ENCODE data around the gene TCP1.
"Not testable (repeated sequence)": the region's sequence is repeated elsewhere in the genome, so short reads cannot be mapped to it uniquely, and the experiment has no call there.

TCP1 gene

GRCh38 chr6:159816775-159817174 lies 27.4 kb upstream of the TCP1 start:
- DNase-seq (ENCODE audit: low spot score): not testable (repeated sequence)

GRCh38 chr6:159815410-159815809 lies 26.0 kb upstream of the TCP1 start:
- DNase-seq (ENCODE audit: low spot score): no peak

- DNase-seq (ENCODE audit: low spot score): no peak
Observed at GRCh38 chr6:159813781-159814180, 24.4 kb upstream of the TCP1 start.

GRCh38 chr6:159809149-159809548 lies 19.7 kb upstream of the TCP1 start:
- no peak for DNase-seq (ENCODE audit: low spot score)

- no peak for DNase-seq (ENCODE audit: low spot score)
Observed at GRCh38 chr6:159808647-159809046, 19.2 kb upstream of the TCP1 start.

- DNase-seq (ENCODE audit: low spot score): no peak
Observed at GRCh38 chr6:159807150-159807858, 17.9 kb upstream of the TCP1 start.

GRCh38 chr6:159806021-159806458 lies 16.6 kb upstream of the TCP1 start:
- no peak for DNase-seq (ENCODE audit: low spot score)

- no peak for DNase-seq (ENCODE audit: low spot score)
Observed at GRCh38 chr6:159805440-159806020, 16.1 kb upstream of the TCP1 start.

- DNase-seq (ENCODE audit: low spot score): no peak
Observed at GRCh38 chr6:159804504-159804903, 15.1 kb upstream of the TCP1 start.

- DNase-seq (ENCODE audit: low spot score): no peak
Observed at GRCh38 chr6:159801935-159802334, 12.5 kb upstream of the TCP1 start.

GRCh38 chr6:159800141-159800865 lies 10.9 kb upstream of the TCP1 start, which contains the start of gene PNLDC1:
Gene PNLDC1, plus strand, starts transcription at chr6:159800276. Its CDS starts 32 bp downstream, at chr6:159800308.
- DNase-seq (ENCODE audit: low spot score): no peak

- DNase-seq (ENCODE audit: low spot score): no peak
Observed at GRCh38 chr6:159797554-159797953, 8.2 kb upstream of the TCP1 start.

GRCh38 chr6:159794976-159795375 lies 5.6 kb upstream of the TCP1 start:
- DNase-seq (ENCODE audit: low spot score): not testable (repeated sequence)

- peak; percentile 11 for DNase-seq (ENCODE audit: low spot score)
Observed at GRCh38 chr6:159790956-159791598, 1.7 kb upstream of the TCP1 start.

GRCh38 chr6:159790149-159790955 lies 950 bp upstream of the TCP1 start, which contains the start of gene MRPL18:
Gene MRPL18, plus strand, starts transcription at chr6:159790467. Its CDS starts 121 bp downstream, at chr6:159790588.
- peak; percentile 95 for DNase-seq (ENCODE audit: low spot score)

- DNase-seq (ENCODE audit: low spot score): peak; percentile 22
Observed at GRCh38 chr6:159788753-159789376, 537 bp downstream of the TCP1 start.

GRCh38 chr6:159788276-159788675 lies 1.1 kb downstream of the TCP1 start:
- DNase-seq (ENCODE audit: low spot score): no peak

GRCh38 chr6:159778542-159779103 lies 10.8 kb downstream of the TCP1 start:
- DNase-seq (ENCODE audit: low spot score): no peak

- no peak for DNase-seq (ENCODE audit: low spot score)
Observed at GRCh38 chr6:159778131-159778530, 11.3 kb downstream of the TCP1 start.

- no peak for DNase-seq (ENCODE audit: low spot score)
Observed at GRCh38 chr6:159777240-159777904, 12.0 kb downstream of the TCP1 start.
